Panc1 (cell line): ENCODE results near the gene CDH26. TPM values are rescaled to one million over a fixed set of nuclear protein-coding genes. Genes with fewer than 3 reads are reported as not detected.

ENCODE experiments used
- ATAC-seq: fragments of 200-7000 bp; cut with Tn5 transposase; 2 replicates; pipeline ENCODE4 v1.9.1; 2020; ENCODE audit warnings: mild to moderate bottlenecking, moderate library complexity
- BruUV-seq: library from RNA; stranded (reverse); fragments of 400-500 nt; replicated peaks from 2 replicates; lab custom pipeline; 2021; lab: Mats Ljungman, UMichigan
- CTCF ChIA-PET: fragments of 300-600 bp; sonication (Branson Sonifier 250); formaldehyde crosslinking; loops from one replicate; lab custom pipeline; 2022; ENCODE audit warnings: antibody characterized with exemption; lab: Charles Lee
- POLR2A ChIA-PET: fragments of 300-600 bp; sonication (Branson Sonifier 250); formaldehyde crosslinking; loops from one replicate; lab custom pipeline; 2022; ENCODE audit warnings: antibody characterized with exemption; lab: Charles Lee
- DNase-seq: peaks from one replicate; pipeline ENCODE4 v3.0.0-alpha.2; 2010; ENCODE audit warnings: low read depth, low spot score
- H3K27ac ChIP-seq: 2 replicates; pipeline ENCODE4 v1.5.1; 2011; ENCODE audit warnings: mild to moderate bottlenecking, low read length, inconsistent platforms
- H3K27me3 ChIP-seq: fragments of 200-500 bp; sonication (Bioruptor generic); 2 replicates; pipeline ENCODE4 v1.6.0; 2014; ENCODE audit warnings: low read length, inconsistent platforms; ENCODE audit not compliant: control insufficient read depth, insufficient read depth
- H3K36me3 ChIP-seq: fragments of 200-500 bp; sonication (Bioruptor generic); 2 replicates; pipeline ENCODE4 v1.5.1; 2014; ENCODE audit warnings: inconsistent platforms, mild to moderate bottlenecking, low read length, moderate library complexity; ENCODE audit not compliant: control insufficient read depth, insufficient read depth
- H3K4me1 ChIP-seq: 2 replicates; pipeline ENCODE4 v1.5.1; 2011; ENCODE audit warnings: inconsistent platforms, mild to moderate bottlenecking, low read length, moderate library complexity; ENCODE audit not compliant: control insufficient read depth, insufficient read depth
- H3K4me3 ChIP-seq, 2 experiments: 2 replicates each; pipeline ENCODE4 v1.5.1; 2011 to 2012; ENCODE audit warnings: low read depth in 2 of 2, low read length in 2 of 2, mild to moderate bottlenecking in 2 of 2, inconsistent platforms in 1 of 2, moderate library complexity in 1 of 2
- H3K9me3 ChIP-seq: fragments of 200-500 bp; sonication (Bioruptor generic); 2 replicates; pipeline ENCODE4 v1.5.1; 2014; ENCODE audit warnings: low read depth, mild to moderate bottlenecking, inconsistent platforms, low read length, moderate library complexity; ENCODE audit not compliant: control insufficient read depth, insufficient read depth
- CTCF ChIP-seq: fragments of 450-650 bp; IDR thresholded peaks from 2 replicates; pipeline ENCODE4 v1.5.1; 2017; ENCODE audit warnings: mild to moderate bottlenecking
- POLR2AphosphoS5 ChIP-seq: IDR thresholded peaks from 2 replicates; pipeline ENCODE4 v1.6.1; 2012; ENCODE audit warnings: mild to moderate bottlenecking, low read depth, low read length, moderate library complexity
- SIN3A ChIP-seq: IDR thresholded peaks from 2 replicates; pipeline ENCODE4 v1.6.1; 2012; ENCODE audit warnings: low read depth, mild to moderate bottlenecking, low read length, moderate library complexity, borderline replicate concordance; ENCODE audit not compliant: insufficient read depth
- TCF7L2 ChIP-seq: IDR thresholded peaks from 2 replicates; pipeline ENCODE4 v1.6.1; 2011; ENCODE audit warnings: mild to moderate bottlenecking, low read depth, low read length, inconsistent platforms
- in situ Hi-C: cut with HindIII; loops from 2 replicates; pipeline ENCODE4 v1.10.0; 2016; ENCODE audit warnings: low sequenced_read_pairs, low pct_unique_long_range_greater_than_20kb
- intact Hi-C: fragments of 100-400 bp; cut with micrococcal nuclease; formaldehyde crosslinking; loops from one replicate; pipeline ENCODE4 v1.10.0; 2022; ENCODE audit not compliant: unreplicated experiment
- total RNA-seq: library from RNA; stranded (reverse); gene quantifications from one replicate; pipeline ENCODE4 v1.2.1, GENCODE V29; 2021; ENCODE audit not compliant: unreplicated experiment
- TF ChIP-seq, protein P1 (sequence below), 2 experiments: IDR thresholded peaks; 2 replicates each; pipeline ENCODE4 v1.6.1; 2011 to 2012; ENCODE audit warnings: low read depth in 2 of 2, control low read depth in 1 of 2, low read length in 1 of 2, mild to moderate bottlenecking in 1 of 2, moderate library complexity in 1 of 2; ENCODE audit not compliant: insufficient read depth in 1 of 2

The CDH26 gene
- total RNA-seq, 1 experiment from 2014 or later = 0.46 TPM

DNA sequence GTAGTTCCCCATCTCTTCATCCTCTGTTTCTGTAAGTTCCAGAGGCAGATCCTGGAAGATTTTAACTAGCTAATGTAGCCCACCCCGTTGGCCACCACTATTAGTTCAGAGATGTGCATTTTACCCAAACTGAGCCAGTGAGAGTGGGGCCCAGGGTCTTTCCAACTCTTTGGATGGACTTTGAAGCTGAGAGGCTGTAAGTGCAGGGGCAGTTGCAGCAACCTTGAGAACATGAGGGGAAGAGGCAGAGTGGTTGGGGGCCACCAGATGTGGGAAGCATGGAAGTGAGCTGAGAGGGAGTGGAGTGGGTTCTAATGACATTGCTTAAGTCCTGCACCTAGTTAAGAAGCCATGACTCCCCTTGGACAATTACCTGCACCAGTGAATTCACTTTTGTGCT lies 72.2 kb downstream of the CDH26 start:
- in situ Hi-C loops (no loop called here), intact Hi-C loops (no loop called here)
- CTCF ChIA-PET = no interaction called here
- no peak for ATAC-seq
- no peak overlapping the region for H3K27ac ChIP-seq
- no peak overlapping the region for H3K4me3 ChIP-seq
- TF ChIP-seq POLR2AphosphoS5 (no peak), SIN3A (no peak), TCF7L2 (no peak), CTCF (no peak)
- TF ChIP-seq, protein P1, sequence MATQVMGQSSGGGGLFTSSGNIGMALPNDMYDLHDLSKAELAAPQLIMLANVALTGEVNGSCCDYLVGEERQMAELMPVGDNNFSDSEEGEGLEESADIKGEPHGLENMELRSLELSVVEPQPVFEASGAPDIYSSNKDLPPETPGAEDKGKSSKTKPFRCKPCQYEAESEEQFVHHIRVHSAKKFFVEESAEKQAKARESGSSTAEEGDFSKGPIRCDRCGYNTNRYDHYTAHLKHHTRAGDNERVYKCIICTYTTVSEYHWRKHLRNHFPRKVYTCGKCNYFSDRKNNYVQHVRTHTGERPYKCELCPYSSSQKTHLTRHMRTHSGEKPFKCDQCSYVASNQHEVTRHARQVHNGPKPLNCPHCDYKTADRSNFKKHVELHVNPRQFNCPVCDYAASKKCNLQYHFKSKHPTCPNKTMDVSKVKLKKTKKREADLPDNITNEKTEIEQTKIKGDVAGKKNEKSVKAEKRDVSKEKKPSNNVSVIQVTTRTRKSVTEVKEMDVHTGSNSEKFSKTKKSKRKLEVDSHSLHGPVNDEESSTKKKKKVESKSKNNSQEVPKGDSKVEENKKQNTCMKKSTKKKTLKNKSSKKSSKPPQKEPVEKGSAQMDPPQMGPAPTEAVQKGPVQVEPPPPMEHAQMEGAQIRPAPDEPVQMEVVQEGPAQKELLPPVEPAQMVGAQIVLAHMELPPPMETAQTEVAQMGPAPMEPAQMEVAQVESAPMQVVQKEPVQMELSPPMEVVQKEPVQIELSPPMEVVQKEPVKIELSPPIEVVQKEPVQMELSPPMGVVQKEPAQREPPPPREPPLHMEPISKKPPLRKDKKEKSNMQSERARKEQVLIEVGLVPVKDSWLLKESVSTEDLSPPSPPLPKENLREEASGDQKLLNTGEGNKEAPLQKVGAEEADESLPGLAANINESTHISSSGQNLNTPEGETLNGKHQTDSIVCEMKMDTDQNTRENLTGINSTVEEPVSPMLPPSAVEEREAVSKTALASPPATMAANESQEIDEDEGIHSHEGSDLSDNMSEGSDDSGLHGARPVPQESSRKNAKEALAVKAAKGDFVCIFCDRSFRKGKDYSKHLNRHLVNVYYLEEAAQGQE (IDR thresholded peaks at IDR 0.05; ENCODE audit: insufficient read depth in 1 of 2, low read depth in 2 of 2, low read length in 1 of 2) = no peak
- no peaks in the 10 kb centered on the region for H3K27me3 ChIP-seq
- POLR2A ChIA-PET = no interaction called here
- no peaks in the 10 kb centered on the region for H3K9me3 ChIP-seq
- no peaks in the 10 kb centered on the region for H3K36me3 ChIP-seq
- H3K4me1 ChIP-seq = no peaks in the 10 kb centered on the region
- no peak for DNase-seq
- BruUV-seq = no TSS peak

- DNase-seq (no peak), ATAC-seq (no peak)
- Histone ChIP-seq H3K4me3 (no peak overlapping the region), H3K27me3 (no peaks in the 10 kb centered on the region), H3K27ac (no peak overlapping the region), H3K36me3 (no peaks in the 10 kb centered on the region), H3K4me1 (no peaks in the 10 kb centered on the region), H3K9me3 (no peaks in the 10 kb centered on the region)
- ChIA-PET CTCF (no interaction called here), POLR2A (no interaction called here)
- intact Hi-C loops = no loop called here
- in situ Hi-C loops = no loop called here
- no TSS peak for BruUV-seq
- TF ChIP-seq CTCF (no peak), TCF7L2 (no peak), SIN3A (no peak), POLR2AphosphoS5 (no peak)
- TF ChIP-seq, protein P1 (IDR thresholded peaks at IDR 0.05; ENCODE audit: insufficient read depth in 1 of 2, low read depth in 2 of 2, low read length in 1 of 2) = no peak
These were observed 72.9 kb downstream of the CDH26 start for GRCh38 chr20:60031107-60031506.
